Measurements from ENCODE around the gene WARS2. TPM values are rescaled to one million over a fixed set of nuclear protein-coding genes. Genes with fewer than 3 reads are reported as not detected.

The WARS2 gene
- total and polyA plus RNA-seq, 2 of the 8 experiments (the other 6 are each of a cell fraction or from before 2014, with no cell fraction given) = 4.3 to 12.9 TPM

GRCh38 chr1:119068427-119068826 is 72.0 kb downstream of the WARS2 start:
- Histone ChIP-seq H4K8ac (ENCODE audit: extremely low read depth, insufficient read depth, low read length) (no peak overlapping the region), H4K91ac (replicated peaks; ENCODE audit: insufficient read length, low read length) (no peak overlapping the region), H3K27ac (ENCODE audit: low read depth, low read length) (no peak overlapping the region), H2AFZ (ENCODE audit: low read length) (no peak overlapping the region), H3K27me3 (replicated peaks in 1 of 4; ENCODE audit: control insufficient read depth in 3 of 4, extremely low read depth in 1 of 4, insufficient read depth in 3 of 4, low read length in 3 of 4) (no peaks in the 10 kb centered on the region), H3K14ac (ENCODE audit: insufficient read length) (no peak overlapping the region), H2BK12ac (ENCODE audit: low read depth, low read length) (no peak overlapping the region), H2BK20ac (ENCODE audit: low read length) (no peak overlapping the region), H3K23ac (ENCODE audit: insufficient read length) (no peak overlapping the region), H3K36me3 (ENCODE audit: control insufficient read depth in 2 of 4, insufficient read depth in 4 of 4, low read length in 3 of 4) (no peaks in the 10 kb centered on the region; a peak in 1 of 8 replicates), H2BK15ac (ENCODE audit: low read length) (no peak overlapping the region), H3K4me3 (ENCODE audit: extremely low read depth in 1 of 4, insufficient read depth in 2 of 4, low read depth in 3 of 4, low read length in 4 of 4) (no peak overlapping the region), H3K23me2 (ENCODE audit: low read depth, low read length) (no peaks in the 10 kb centered on the region), H3K4me1 (replicated peaks in 1 of 4; ENCODE audit: control insufficient read depth in 3 of 4, insufficient read depth in 4 of 4, low read length in 3 of 4) (no peaks in the 10 kb centered on the region), H3K9me3 (ENCODE audit: insufficient read depth in 2 of 2, low read depth in 1 of 2, low read length in 1 of 2) (peaks cover 0 to 2% of the 10 kb centered on the region in 2 experiments; a peak in 1 of 4 replicates), H3K4ac (replicated peaks; ENCODE audit: insufficient read length, low read depth, low read length) (no peak overlapping the region), H3K4me2 (ENCODE audit: insufficient read depth in 1 of 2, low read depth in 2 of 2, low read length in 2 of 2) (no peak overlapping the region), H4K20me1 (replicated peaks in 1 of 2; ENCODE audit: control insufficient read depth in 1 of 2, insufficient read depth in 2 of 2, low read length in 2 of 2) (no peaks in the 10 kb centered on the region), H4K5ac (ENCODE audit: insufficient read length, low read depth, low read length) (no peak overlapping the region), H2AK5ac (ENCODE audit: low read depth, low read length) (no peak overlapping the region), H3K79me2 (ENCODE audit: control insufficient read depth in 1 of 2, insufficient read depth in 2 of 2, low read length in 2 of 2) (no peaks in the 10 kb centered on the region), H3K9ac (replicated peaks in 1 of 4; ENCODE audit: extremely low read depth in 1 of 4, low read depth in 3 of 4, low read length in 3 of 4) (no peak overlapping the region), H3K56ac (replicated peaks; ENCODE audit: insufficient read length, low read depth, low read length) (no peak overlapping the region), H3K79me1 (ENCODE audit: low read depth, low read length) (no peaks in the 10 kb centered on the region), H3K18ac (ENCODE audit: extremely low read depth, low read length) (no peak overlapping the region), H2BK5ac (ENCODE audit: low read depth, low read length) (no peak overlapping the region), H2BK120ac (replicated peaks; ENCODE audit: low read depth, low read length) (no peak overlapping the region)
- POLR2A ChIA-PET (ENCODE audit: partially characterized antibody) = no interaction called here
- no peak for DNase-seq (ENCODE audit: low read depth in 1 of 2, low spot score in 2 of 2)
- CTCF ChIA-PET (ENCODE audit: partially characterized antibody) = no interaction called here
- WGBS, 2 experiments (ENCODE audit: extremely low coverage in 1 of 2, insufficient coverage in 1 of 2, insufficient read length in 1 of 2, insufficient replicate concordance in 2 of 2, low coverage in 1 of 2, low lambda C conversion rate in 2 of 2, missing lambda C conversion rate in 1 of 2) = 76% methylated on average over 4 of the region's 4 CpGs; no CpG with 5 or more reads in 1 of the 2 experiments
- no peak for FAIRE-seq
- no peak for TF ChIP-seq KDM4A (IDR thresholded peaks at IDR 0.05; ENCODE audit: low read depth, low read length, severe bottlenecking)
- no peak for TF ChIP-seq YY1 (IDR thresholded peaks at IDR 0.05; ENCODE audit: low read depth, low read length)

Data from H1 (cell line).